PC-3 (cell line): ENCODE measurements around the gene LY6G6F.

Experiments
- CTCF ChIP-seq: fragments of 300-600 bp; sonication (generic); conservative IDR thresholded peaks from 2 replicates; pipeline ENCODE4 v1.5.1; 2017; ENCODE audit warnings: antibody characterized with exemption, low read depth, mild to moderate bottlenecking, low read length
- EZH2 ChIP-seq: fragments of 300-600 bp; sonication (generic); IDR thresholded peaks from one replicate; pipeline ENCODE4 v1.6.1; 2017; ENCODE audit warnings: antibody characterized with exemption, mild to moderate bottlenecking, low read length; ENCODE audit not compliant: unreplicated experiment
- EZH2phosphoT487 ChIP-seq: fragments of 300-600 bp; sonication (generic); IDR thresholded peaks from 2 replicates; pipeline ENCODE4 v1.6.1; 2018; ENCODE audit warnings: mild to moderate bottlenecking, antibody characterized with exemption, low read length, borderline replicate concordance

- peak; percentile 54 for TF ChIP-seq CTCF
- no peak for TF ChIP-seq EZH2
- no peak for TF ChIP-seq EZH2phosphoT487
These were observed 11.0 kb downstream of the LY6G6F start for GRCh38 chr6:31717499-31718222.
